Left renal cortex interstitium (tissue), 4 donors: ENCODE measurements around the gene HYDIN. TPM values are rescaled to one million over a fixed set of nuclear protein-coding genes. Genes with fewer than 3 reads are reported as not detected.
A peak's percentile ranks its signal among the peaks of the same experiment; 100 is the strongest.
"Not testable (repeated sequence)": the region's sequence is repeated elsewhere in the genome, so short reads cannot be mapped to it uniquely, and the experiment has no call there.

Experiments
- DNase-seq, 4 donors: peaks; one replicate each; pipeline ENCODE4 v3.0.0-alpha.2; 2013; ENCODE audit warnings: low read depth in 4 of 4, low spot score in 2 of 4, missing footprints in 1 of 4
- polyA plus RNA-seq, 4 donors: library from polyadenylated mRNA; unstranded; fragments of 120-200 nt; gene quantifications; one replicate each; pipeline ENCODE4 v1.2.1, GENCODE V29; 2013; ENCODE audit not compliant: insufficient read length in 4 of 4

HYDIN gene
- polyA plus RNA-seq, 4 donors, result 8.8 to 17.9 (median 14.8) TPM

GRCh38 chr16:71009440-71010223 lies 220.9 kb downstream of the HYDIN start:
- DNase-seq, result not testable (repeated sequence)

- not testable (repeated sequence) for DNase-seq
These were observed 224.0 kb downstream of the HYDIN start for GRCh38 chr16:71006516-71006915.

- DNase-seq, result peak in 2 of 4 donors; percentile 7 to 10
These were observed 230.8 kb downstream of the HYDIN start for GRCh38 chr16:70999735-71000134.

GRCh38 chr16:70995799-70996198 lies 234.7 kb downstream of the HYDIN start:
- not testable (repeated sequence) for DNase-seq

GRCh38 chr16:70992511-70992910 lies 238.0 kb downstream of the HYDIN start:
- DNase-seq, result not testable (repeated sequence)

GRCh38 chr16:70987019-70987715 lies 243.4 kb downstream of the HYDIN start:
- not testable (repeated sequence) for DNase-seq

GRCh38 chr16:70984675-70985074 lies 245.8 kb downstream of the HYDIN start:
- DNase-seq, result not testable (repeated sequence)

GRCh38 chr16:70968332-70968731 lies 262.2 kb downstream of the HYDIN start:
- not testable (repeated sequence) for DNase-seq

- DNase-seq, result not testable (repeated sequence)
These were observed 270.4 kb downstream of the HYDIN start for GRCh38 chr16:70960169-70960568.

- DNase-seq, result not testable (repeated sequence)
These were observed 275.6 kb downstream of the HYDIN start for GRCh38 chr16:70954922-70955321.

GRCh38 chr16:70953824-70954223 lies 276.7 kb downstream of the HYDIN start:
- not testable (repeated sequence) for DNase-seq

GRCh38 chr16:70943551-70943950 lies 287.0 kb downstream of the HYDIN start:
- not testable (repeated sequence) for DNase-seq

- DNase-seq, result not testable (repeated sequence)
These were observed 290.7 kb downstream of the HYDIN start for GRCh38 chr16:70939690-70940359.

GRCh38 chr16:70936781-70937525 lies 293.6 kb downstream of the HYDIN start:
- DNase-seq, result peak in 2 of 4 donors; percentile 0 to 48

- DNase-seq, result not testable (repeated sequence)
These were observed 295.2 kb downstream of the HYDIN start for GRCh38 chr16:70935325-70935724.

GRCh38 chr16:70933746-70934145 lies 296.8 kb downstream of the HYDIN start:
- not testable (repeated sequence) for DNase-seq

- not testable (repeated sequence) for DNase-seq
These were observed 299.8 kb downstream of the HYDIN start for GRCh38 chr16:70930757-70931156.

GRCh38 chr16:70922164-70922563 lies 308.4 kb downstream of the HYDIN start:
- peak in 2 of 4 donors; percentile 5 to 8 for DNase-seq

- not testable (repeated sequence) for DNase-seq
These were observed 309.9 kb downstream of the HYDIN start for GRCh38 chr16:70920661-70921060.

- DNase-seq, result not testable (repeated sequence)
These were observed 342.3 kb downstream of the HYDIN start for GRCh38 chr16:70888208-70888607.
